ENCODE data around the gene PMCH. TPM values are rescaled to one million over a fixed set of nuclear protein-coding genes. Genes with fewer than 3 reads are reported as not detected.

PMCH gene
- total and polyA plus RNA-seq, 2 of the 8 experiments (the other 6 are each of a cell fraction or from before 2014, with no cell fraction given) = not detected

- no peak for DNase-seq (ENCODE audit: low read depth in 1 of 2, low spot score in 2 of 2)
- Histone ChIP-seq H3K27ac (ENCODE audit: low read depth, low read length) (no peak overlapping the region), H2BK15ac (ENCODE audit: low read length) (no peak overlapping the region), H4K5ac (ENCODE audit: insufficient read length, low read depth, low read length) (no peak overlapping the region), H3K9ac (replicated peaks in 1 of 4; ENCODE audit: extremely low read depth in 1 of 4, low read depth in 3 of 4, low read length in 3 of 4) (no peak overlapping the region), H3K18ac (ENCODE audit: extremely low read depth, low read length) (no peak overlapping the region), H3K23ac (ENCODE audit: insufficient read length) (no peak overlapping the region), H3K14ac (ENCODE audit: insufficient read length) (no peak overlapping the region), H2BK120ac (replicated peaks; ENCODE audit: low read depth, low read length) (no peak overlapping the region), H3K36me3 (ENCODE audit: control insufficient read depth in 2 of 4, insufficient read depth in 4 of 4, low read length in 3 of 4) (no peaks in the 10 kb centered on the region; a peak in 1 of 8 replicates), H2AK5ac (ENCODE audit: low read depth, low read length) (no peak overlapping the region), H2AFZ (ENCODE audit: low read length) (no peak overlapping the region), H3K56ac (replicated peaks; ENCODE audit: insufficient read length, low read depth, low read length) (no peak overlapping the region), H2BK20ac (ENCODE audit: low read length) (no peak overlapping the region), H3K4ac (replicated peaks; ENCODE audit: insufficient read length, low read depth, low read length) (no peak overlapping the region), H3K23me2 (ENCODE audit: low read depth, low read length) (no peaks in the 10 kb centered on the region), H3K79me2 (ENCODE audit: control insufficient read depth in 1 of 2, insufficient read depth in 2 of 2, low read length in 2 of 2) (no peaks in the 10 kb centered on the region), H4K91ac (replicated peaks; ENCODE audit: insufficient read length, low read length) (no peak overlapping the region), H4K8ac (ENCODE audit: extremely low read depth, insufficient read depth, low read length) (no peak overlapping the region), H3K4me3 (ENCODE audit: extremely low read depth in 1 of 4, insufficient read depth in 2 of 4, low read depth in 3 of 4, low read length in 4 of 4) (no peak overlapping the region), H4K20me1 (replicated peaks in 1 of 2; ENCODE audit: control insufficient read depth in 1 of 2, insufficient read depth in 2 of 2, low read length in 2 of 2) (peaks cover 0 to 2% of the 10 kb centered on the region in 2 experiments), H3K4me1 (replicated peaks in 1 of 4; ENCODE audit: control insufficient read depth in 3 of 4, insufficient read depth in 4 of 4, low read length in 3 of 4) (no peaks in the 10 kb centered on the region), H3K27me3 (replicated peaks in 1 of 4; ENCODE audit: control insufficient read depth in 3 of 4, extremely low read depth in 1 of 4, insufficient read depth in 3 of 4, low read length in 3 of 4) (no peaks in the 10 kb centered on the region), H3K4me2 (ENCODE audit: insufficient read depth in 1 of 2, low read depth in 2 of 2, low read length in 2 of 2) (no peak overlapping the region), H2BK12ac (ENCODE audit: low read depth, low read length) (no peak overlapping the region), H3K9me3 (ENCODE audit: insufficient read depth in 2 of 2, low read depth in 1 of 2, low read length in 1 of 2) (no peaks in the 10 kb centered on the region), H2BK5ac (ENCODE audit: low read depth, low read length) (no peak overlapping the region), H3K79me1 (ENCODE audit: low read depth, low read length) (no peaks in the 10 kb centered on the region)
- TF ChIP-seq JUN (IDR thresholded peaks at IDR 0.05; ENCODE audit: low read depth, low read length) (no peak), MAFK (IDR thresholded peaks at IDR 0.05; ENCODE audit: low read depth, low read length) (no peak), BCL11A (IDR thresholded peaks at IDR 0.05; ENCODE audit: low read depth in 2 of 2, low read length in 2 of 2) (no peak), PHF8 (conservative IDR thresholded peaks at IDR 0.05; ENCODE audit: low read depth, low read length) (no peak), GABPA (IDR thresholded peaks at IDR 0.05; ENCODE audit: borderline replicate concordance, insufficient read depth, low read length) (no peak)
- ChIA-PET CTCF (ENCODE audit: partially characterized antibody) (interaction anchor here (1.3 to 1.4 kb wide), 2 partner anchors 12 to 13 kb away, joined by 3 to 6 read pairs; no protein-coding TSS in a partner anchor), POLR2A (ENCODE audit: partially characterized antibody) (no interaction called here)
- no peak for FAIRE-seq
- WGBS, 2 experiments (ENCODE audit: extremely low coverage in 1 of 2, insufficient coverage in 1 of 2, insufficient read length in 1 of 2, insufficient replicate concordance in 2 of 2, low coverage in 1 of 2, low lambda C conversion rate in 2 of 2, missing lambda C conversion rate in 1 of 2) = 87% methylated on average over 2 of the region's 2 CpGs; no CpG with 5 or more reads in 1 of the 2 experiments
Measured at GRCh38 chr12:102182635-102183034, 15.0 kb downstream of the PMCH start.
